ENCODE results near the gene DNALI1.
"Not testable (repeated sequence)": the region's sequence is repeated elsewhere in the genome, so short reads cannot be mapped to it uniquely, and the experiment has no call there.

DNALI1 gene

GRCh38 chr1:37561133-37562132, 4.7 kb downstream of the DNALI1 start:
- no peak overlapping the region for H3K4me3 ChIP-seq (ENCODE audit: low read length)
- H3K9me3 ChIP-seq (ENCODE audit: low read length) = no peaks in the 10 kb centered on the region
- H3K27me3 ChIP-seq (ENCODE audit: insufficient read depth, low read length) = no peaks in the 10 kb centered on the region
- peaks cover 49% of the 10 kb centered on the region for H3K36me3 ChIP-seq (ENCODE audit: insufficient read depth, low read length)
- no peak overlapping the region for H2AFZ ChIP-seq (ENCODE audit: low read depth, low read length)
- H3K4me1 ChIP-seq (ENCODE audit: insufficient read depth, low read length) = peaks cover 9% of the 10 kb centered on the region

- H3K36me3 ChIP-seq (ENCODE audit: insufficient read depth, low read length) = peaks cover 65% of the 10 kb centered on the region
- no peaks in the 10 kb centered on the region for H3K4me1 ChIP-seq (ENCODE audit: insufficient read depth, low read length)
- no peak overlapping the region for H2AFZ ChIP-seq (ENCODE audit: low read depth, low read length)
- H3K9me3 ChIP-seq (ENCODE audit: low read length) = no peaks in the 10 kb centered on the region
- no peaks in the 10 kb centered on the region for H3K27me3 ChIP-seq (ENCODE audit: insufficient read depth, low read length)
- H3K4me3 ChIP-seq (ENCODE audit: low read length) = no peak overlapping the region
These were observed 6.2 kb downstream of the DNALI1 start for GRCh38 chr1:37562984-37563383.

DNA sequence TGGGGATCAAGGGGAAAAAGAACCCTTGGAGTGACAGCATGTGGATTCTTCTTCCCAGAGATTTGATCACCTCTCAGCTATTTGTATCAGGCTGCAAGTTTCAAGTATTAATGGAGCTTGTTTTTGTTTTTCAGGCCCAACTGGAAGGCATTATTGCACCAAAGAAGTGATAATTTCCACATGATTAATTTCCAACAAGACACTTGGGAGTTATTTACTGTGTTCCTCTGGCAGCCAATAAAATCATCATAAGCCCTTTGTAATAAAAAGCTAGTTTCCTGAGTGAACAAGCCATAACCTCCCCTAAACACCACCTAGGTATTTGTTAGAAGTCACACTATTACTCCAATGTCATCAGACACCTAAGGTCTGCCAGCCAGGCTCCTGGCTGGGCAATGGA, 8.2 kb downstream of the DNALI1 start:
- peaks cover 77% of the 10 kb centered on the region for H3K36me3 ChIP-seq (ENCODE audit: insufficient read depth, low read length)
- H3K9me3 ChIP-seq (ENCODE audit: low read length) = no peaks in the 10 kb centered on the region
- no peak overlapping the region for H2AFZ ChIP-seq (ENCODE audit: low read depth, low read length)
- H3K27me3 ChIP-seq (ENCODE audit: insufficient read depth, low read length) = no peaks in the 10 kb centered on the region
- no peaks in the 10 kb centered on the region for H3K4me1 ChIP-seq (ENCODE audit: insufficient read depth, low read length)
- H3K4me3 ChIP-seq (ENCODE audit: low read length) = no peak overlapping the region

DNA sequence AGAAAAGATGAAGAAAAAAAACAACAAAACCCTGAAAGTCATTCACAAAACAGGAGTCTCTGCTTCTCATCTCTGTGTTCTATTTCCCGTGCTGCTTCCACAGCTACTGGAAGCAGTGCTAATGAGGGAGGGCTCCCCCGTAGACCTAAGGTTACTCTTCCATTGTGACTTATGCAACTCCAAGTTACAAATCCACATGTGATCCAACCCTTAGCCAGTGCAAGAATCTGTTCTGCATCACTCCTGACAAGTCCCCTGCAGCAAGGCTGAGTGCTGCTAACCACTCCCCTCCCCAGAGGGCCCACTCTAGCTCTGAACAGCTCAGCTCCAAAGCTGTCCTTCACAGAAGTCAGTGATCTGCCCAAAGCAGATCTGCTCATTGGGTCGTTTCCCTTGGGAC, 10.3 kb downstream of the DNALI1 start:
- H3K36me3 ChIP-seq (ENCODE audit: insufficient read depth, low read length) = peaks cover 83% of the 10 kb centered on the region
- no peaks in the 10 kb centered on the region for H3K4me1 ChIP-seq (ENCODE audit: insufficient read depth, low read length)
- no peak overlapping the region for H2AFZ ChIP-seq (ENCODE audit: low read depth, low read length)
- H3K9me3 ChIP-seq (ENCODE audit: low read length) = no peaks in the 10 kb centered on the region
- H3K4me3 ChIP-seq (ENCODE audit: low read length) = no peak overlapping the region
- no peaks in the 10 kb centered on the region for H3K27me3 ChIP-seq (ENCODE audit: insufficient read depth, low read length)

DNA sequence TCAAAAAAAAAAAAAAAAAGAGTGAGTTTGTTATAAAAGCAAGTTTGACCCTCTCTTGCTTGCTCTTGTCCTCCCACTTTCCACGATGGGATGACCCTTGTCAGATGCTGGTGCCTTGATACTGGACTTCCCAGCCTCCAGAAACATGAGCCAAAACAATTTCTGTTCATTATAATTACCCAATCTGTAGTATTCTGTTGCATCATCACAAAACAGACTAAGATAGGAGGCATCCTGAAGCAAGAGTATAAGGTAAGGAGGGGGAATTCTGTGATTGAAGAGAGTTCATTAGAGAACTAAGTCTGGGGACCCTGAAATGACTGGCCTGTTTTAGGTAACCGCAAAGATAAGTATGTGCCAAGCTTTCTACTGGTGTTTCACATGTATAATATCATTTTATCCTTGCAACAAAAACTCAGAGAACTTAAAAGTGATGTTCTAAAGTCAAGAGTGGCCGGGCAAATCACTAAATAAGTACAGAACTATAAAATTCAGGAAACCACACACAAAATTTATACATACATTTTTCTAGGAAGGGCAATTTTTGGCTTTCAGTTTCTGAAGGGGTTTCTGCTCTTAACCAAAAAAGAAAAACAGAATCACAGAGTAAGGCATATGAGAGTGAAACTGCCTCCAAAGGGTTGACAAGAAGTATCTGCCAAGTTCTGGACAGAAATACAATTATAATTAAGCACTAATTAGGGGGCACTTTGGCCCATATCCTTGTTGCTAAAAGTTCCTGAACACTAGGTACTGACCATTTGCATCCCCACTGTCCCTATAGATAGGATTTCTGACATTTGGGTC, 14.0 kb downstream of the DNALI1 start:
- Histone ChIP-seq H3K4me3 (ENCODE audit: low read length) (no peak overlapping the region), H3K27me3 (ENCODE audit: insufficient read depth, low read length) (no peaks in the 10 kb centered on the region), H3K36me3 (ENCODE audit: insufficient read depth, low read length) (peaks cover 93% of the 10 kb centered on the region), H3K4me1 (ENCODE audit: insufficient read depth, low read length) (no peaks in the 10 kb centered on the region), H2AFZ (ENCODE audit: low read depth, low read length) (no peak overlapping the region), H3K9me3 (ENCODE audit: low read length) (no peaks in the 10 kb centered on the region)

- Histone ChIP-seq H2AFZ (ENCODE audit: low read depth, low read length) (no peak overlapping the region), H3K36me3 (ENCODE audit: insufficient read depth, low read length) (peaks cover 81% of the 10 kb centered on the region)
These were observed 18.2 kb downstream of the DNALI1 start for GRCh38 chr1:37574834-37575480.

DNA sequence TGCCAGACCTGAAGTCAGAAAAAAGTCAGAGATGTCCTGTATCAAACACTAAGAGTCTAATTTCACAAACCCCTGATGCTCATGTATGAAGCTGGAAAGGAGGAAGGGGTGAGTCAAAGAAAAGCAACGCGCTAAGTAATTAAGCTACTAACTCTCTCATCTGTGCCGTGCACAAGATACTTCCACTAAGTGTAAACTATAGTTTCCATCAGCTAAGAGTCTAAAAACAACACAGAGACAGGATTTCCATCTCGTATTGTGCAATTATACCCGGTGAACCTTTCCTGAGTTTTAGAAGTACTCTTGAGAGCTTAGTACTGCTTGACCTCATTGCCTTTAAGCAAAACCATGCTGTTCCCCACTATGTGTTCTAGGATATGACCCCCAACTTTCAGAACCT, 19.0 kb downstream of the DNALI1 start:
- Histone ChIP-seq H3K4me1 (ENCODE audit: insufficient read depth, low read length) (no peaks in the 10 kb centered on the region), H3K4me3 (ENCODE audit: low read length) (no peak overlapping the region), H3K36me3 (ENCODE audit: insufficient read depth, low read length) (peaks cover 82% of the 10 kb centered on the region), H2AFZ (ENCODE audit: low read depth, low read length) (no peak overlapping the region), H3K9me3 (ENCODE audit: low read length) (no peaks in the 10 kb centered on the region), H3K27me3 (ENCODE audit: insufficient read depth, low read length) (no peaks in the 10 kb centered on the region)

More at GRCh38 chr1:37574834-37575480, 18.2 kb downstream of the DNALI1 start:
- Histone ChIP-seq H3K4me3 (ENCODE audit: low read length) (no peak overlapping the region), H3K9me3 (ENCODE audit: low read length) (no peaks in the 10 kb centered on the region), H3K4me1 (ENCODE audit: insufficient read depth, low read length) (no peaks in the 10 kb centered on the region), H3K27me3 (ENCODE audit: insufficient read depth, low read length) (no peaks in the 10 kb centered on the region)

GRCh38 chr1:37584544-37584943, 27.8 kb downstream of the DNALI1 start:
- H3K4me1 ChIP-seq (ENCODE audit: insufficient read depth, low read length); H2AFZ ChIP-seq (ENCODE audit: low read depth, low read length); H3K9me3 ChIP-seq (ENCODE audit: low read length); H3K27me3 ChIP-seq (ENCODE audit: insufficient read depth, low read length); H3K4me3 ChIP-seq (ENCODE audit: low read length): not testable (repeated sequence)
- H3K36me3 ChIP-seq (ENCODE audit: insufficient read depth, low read length) = peaks cover 78% of the 10 kb centered on the region

GRCh38 chr1:37588939-37589338, 32.2 kb downstream of the DNALI1 start:
- Histone ChIP-seq H3K4me1 (ENCODE audit: insufficient read depth, low read length) (no peaks in the 10 kb centered on the region), H2AFZ (ENCODE audit: low read depth, low read length) (no peak overlapping the region), H3K36me3 (ENCODE audit: insufficient read depth, low read length) (peaks cover 79% of the 10 kb centered on the region), H3K4me3 (ENCODE audit: low read length) (no peak overlapping the region), H3K9me3 (ENCODE audit: low read length) (no peaks in the 10 kb centered on the region), H3K27me3 (ENCODE audit: insufficient read depth, low read length) (no peaks in the 10 kb centered on the region)

DNA sequence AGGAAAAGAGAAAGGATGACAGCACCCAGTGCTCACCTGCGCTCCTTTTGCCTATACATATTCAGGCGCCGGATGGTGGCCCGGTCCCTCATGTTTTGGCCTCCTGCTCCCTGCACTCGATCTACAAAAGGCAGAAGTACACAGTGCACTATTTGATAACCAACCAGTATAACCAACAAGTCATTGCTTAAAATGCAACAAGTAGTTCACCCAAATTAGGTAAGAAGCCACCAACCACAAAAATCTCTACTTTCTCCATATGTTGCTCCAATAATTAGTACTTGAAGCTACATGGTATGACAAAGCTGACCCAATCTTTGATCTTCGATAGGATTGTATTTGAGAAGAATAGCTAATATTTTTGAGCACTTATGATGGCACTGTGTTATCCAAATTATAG, 37.0 kb downstream of the DNALI1 start:
- Histone ChIP-seq H3K9me3 (ENCODE audit: low read length) (no peaks in the 10 kb centered on the region), H3K27me3 (ENCODE audit: insufficient read depth, low read length) (peaks cover 9% of the 10 kb centered on the region), H3K4me1 (ENCODE audit: insufficient read depth, low read length) (peaks cover 13% of the 10 kb centered on the region), H3K36me3 (ENCODE audit: insufficient read depth, low read length) (peaks cover 42% of the 10 kb centered on the region), H2AFZ (ENCODE audit: low read depth, low read length) (no peak overlapping the region), H3K4me3 (ENCODE audit: low read length) (no peak overlapping the region)

- Histone ChIP-seq H3K9me3 (ENCODE audit: low read length) (no peaks in the 10 kb centered on the region), H2AFZ (ENCODE audit: low read depth, low read length) (peak within 1 kb of the TSS; percentile 85), H3K4me1 (ENCODE audit: insufficient read depth, low read length) (peaks cover 13% of the 10 kb centered on the region), H3K36me3 (ENCODE audit: insufficient read depth, low read length) (peaks cover 27% of the 10 kb centered on the region), H3K27me3 (ENCODE audit: insufficient read depth, low read length) (peaks cover 14% of the 10 kb centered on the region), H3K4me3 (ENCODE audit: low read length) (peak within 1 kb of the TSS; percentile 82)
These were observed 38.9 kb downstream of the DNALI1 start, which contains the start of gene GNL2 for GRCh38 chr1:37595440-37596181. GNL2 (minus strand) TSS chr1:37595937; CDS start chr1:37595822, 115 bp downstream.

DNA sequence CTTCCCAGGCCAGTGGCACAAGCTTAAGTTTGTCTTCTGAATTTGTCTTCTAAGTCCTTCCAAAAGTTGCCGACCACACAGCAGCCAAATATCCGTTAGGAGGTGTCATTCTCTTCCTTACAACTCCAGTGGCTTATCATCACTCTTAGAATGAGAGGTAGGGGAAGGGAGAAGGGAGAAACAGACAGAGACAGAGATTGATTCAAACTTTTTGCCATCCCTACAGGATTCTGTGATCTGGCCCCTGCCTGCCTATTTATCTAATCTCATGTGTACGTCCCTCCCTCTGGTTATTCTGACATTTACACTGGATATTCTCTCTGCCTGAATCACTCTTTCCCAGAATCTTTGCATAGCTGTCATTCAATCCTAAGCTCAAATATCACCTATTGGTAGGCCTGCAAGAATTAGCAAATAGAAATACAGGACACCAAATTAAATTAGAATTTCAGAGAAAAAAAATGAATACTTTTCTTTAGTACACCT, 39.5 kb downstream of the DNALI1 start:
- Histone ChIP-seq H3K4me1 (ENCODE audit: insufficient read depth, low read length) (peaks cover 13% of the 10 kb centered on the region), H2AFZ (ENCODE audit: low read depth, low read length) (peak overlapping the region; percentile 85), H3K9me3 (ENCODE audit: low read length) (no peaks in the 10 kb centered on the region), H3K36me3 (ENCODE audit: insufficient read depth, low read length) (peaks cover 21% of the 10 kb centered on the region), H3K4me3 (ENCODE audit: low read length) (peak overlapping the region; percentile 82), H3K27me3 (ENCODE audit: insufficient read depth, low read length) (peaks cover 19% of the 10 kb centered on the region)

Measured in neuron (in vitro differentiated cells).